Inflammatory macrophage treated with lipopolysaccharide for 4 hours (primary cell): ENCODE measurements around the gene EEFSEC.

Source experiments
- DNase-seq: peaks from one replicate; pipeline ENCODE4 v3.0.0-alpha.2; 2020

EEFSEC gene

DNA sequence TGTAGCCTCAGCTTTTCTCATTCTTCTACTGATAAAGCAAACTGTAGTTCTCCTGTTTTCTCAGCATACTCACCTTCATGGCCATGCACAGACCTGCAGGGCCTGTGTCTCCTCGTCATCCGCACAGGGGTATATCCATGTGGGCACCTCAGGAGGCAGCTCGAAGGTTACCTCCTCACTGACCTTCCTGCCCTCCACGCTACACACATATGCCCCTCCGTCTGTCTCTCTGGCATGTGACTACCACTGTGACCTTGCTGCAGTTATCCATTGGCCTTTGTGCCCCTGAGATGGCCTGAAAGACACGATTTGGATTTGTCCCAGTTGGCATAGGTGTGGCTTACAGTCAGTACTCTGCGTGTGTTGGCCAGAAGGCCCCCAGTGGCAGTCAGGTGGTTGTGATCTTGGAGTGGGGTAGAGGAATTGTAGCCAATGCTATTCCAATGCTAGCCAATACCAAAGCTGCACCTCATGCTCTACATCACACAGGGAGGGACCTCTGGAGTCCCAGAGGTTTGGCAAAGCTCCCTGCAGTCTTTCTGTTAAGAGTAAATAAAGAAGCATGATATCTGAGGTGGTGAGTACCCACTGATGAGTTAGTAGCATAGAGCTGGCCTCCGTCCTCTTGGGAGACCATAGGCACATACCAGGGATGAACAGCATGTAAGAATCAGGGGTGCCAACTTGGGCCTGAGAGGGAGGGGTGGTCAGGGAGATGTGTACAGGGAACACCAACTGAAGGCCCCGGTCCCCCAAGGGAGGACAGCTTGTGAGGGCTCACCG lies 143.4 kb downstream of the EEFSEC start:
- DNase-seq: no peak

DNA sequence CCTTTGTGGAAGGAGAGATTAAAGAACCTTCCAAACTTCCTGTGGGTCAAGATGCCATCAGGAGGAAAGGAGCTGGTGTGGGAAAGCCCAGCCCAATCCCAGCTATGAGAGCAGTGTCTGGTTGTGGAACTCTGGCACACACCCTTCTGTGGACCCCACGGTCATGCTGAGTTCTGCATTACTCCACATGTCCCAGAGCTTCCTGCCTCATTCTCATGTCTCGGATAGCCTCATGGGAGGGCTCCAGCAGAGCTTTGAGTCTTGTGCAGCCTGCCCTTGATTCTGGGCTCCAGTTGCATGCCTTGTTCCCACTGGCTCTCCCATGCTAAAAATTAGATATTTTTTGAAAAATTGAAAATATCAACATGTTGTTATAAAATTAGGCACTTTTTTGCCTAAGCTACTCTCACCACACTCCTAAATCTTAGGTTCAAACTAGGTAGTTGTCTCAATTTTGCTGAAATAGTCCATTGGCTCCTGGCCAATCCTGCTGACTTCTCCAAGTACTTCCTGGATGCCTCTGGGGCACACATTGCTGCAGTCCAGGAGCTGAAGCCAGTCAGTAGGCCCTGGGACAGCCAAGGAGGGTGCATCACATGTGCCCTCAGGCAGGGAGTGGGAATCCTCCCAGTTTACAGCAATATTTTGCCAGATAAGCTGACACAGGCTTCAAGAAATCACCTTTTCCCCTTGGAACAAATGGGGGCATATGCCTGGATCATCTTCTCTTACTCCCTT lies 144.3 kb downstream of the EEFSEC start:
- no peak for DNase-seq

GRCh38 chr3:128301186-128302023 lies 148.1 kb downstream of the EEFSEC start:
- no peak for DNase-seq

DNA sequence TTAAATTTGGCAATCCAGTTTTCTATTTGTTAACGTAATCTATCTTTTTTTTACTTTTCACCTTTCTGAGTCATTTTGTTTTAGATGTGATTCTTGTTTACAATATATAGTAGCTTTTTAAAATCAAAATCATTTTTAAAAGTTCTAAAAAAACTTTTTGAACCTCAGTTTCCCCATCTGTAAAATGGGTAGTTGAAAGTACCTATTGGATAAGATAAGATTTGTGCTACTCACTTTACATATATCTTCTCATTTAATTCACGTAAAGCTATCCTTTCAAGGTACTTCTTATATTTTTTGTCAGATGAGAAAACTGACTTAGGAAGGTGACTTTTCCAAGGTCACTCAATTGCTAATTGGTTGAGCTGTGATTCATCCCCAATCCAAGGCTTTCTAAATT lies 153.2 kb downstream of the EEFSEC start:
- no peak for DNase-seq

GRCh38 chr3:128307029-128307633 lies 153.8 kb downstream of the EEFSEC start:
- DNase-seq: no peak

GRCh38 chr3:128307781-128308469 lies 154.6 kb downstream of the EEFSEC start:
- no peak for DNase-seq

GRCh38 chr3:128309026-128309425 lies 155.7 kb downstream of the EEFSEC start:
- no peak for DNase-seq

DNA sequence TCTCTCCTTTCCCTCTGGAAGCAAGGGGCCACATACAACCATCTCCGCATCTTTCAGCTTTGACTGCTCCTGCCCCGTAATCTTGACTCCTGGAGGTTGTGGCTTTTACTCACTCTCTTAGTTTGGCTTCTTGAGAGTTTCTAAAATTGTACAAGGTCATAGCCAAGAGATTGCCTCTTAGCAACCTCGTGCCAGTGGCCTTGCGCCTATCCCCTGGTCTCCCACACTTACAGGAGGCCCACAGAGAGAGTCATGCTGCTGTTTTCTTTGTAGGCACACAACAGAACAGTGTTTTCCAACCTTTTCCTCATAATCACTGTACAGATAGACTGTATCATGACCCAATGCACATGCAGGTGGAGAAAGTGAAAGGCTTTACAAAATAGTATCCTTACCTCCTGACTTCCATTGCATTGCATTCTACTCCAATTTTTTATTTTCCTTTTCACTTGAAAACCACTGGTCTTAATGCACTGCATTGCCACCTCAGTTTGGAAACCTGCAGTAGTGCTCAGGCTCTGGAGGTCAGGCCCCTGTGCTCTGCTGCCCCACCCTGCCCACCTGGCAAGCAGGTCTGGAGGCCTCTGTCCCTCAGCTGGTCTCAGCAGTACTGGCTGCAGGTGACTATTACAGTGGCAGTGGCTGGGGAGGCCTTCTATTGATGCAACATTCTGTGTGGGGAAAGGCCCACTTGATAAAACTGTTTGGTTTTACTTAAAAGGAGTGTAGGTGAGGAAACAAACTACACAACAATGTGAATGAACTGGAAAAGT lies 157.2 kb downstream of the EEFSEC start:
- no peak for DNase-seq

DNA sequence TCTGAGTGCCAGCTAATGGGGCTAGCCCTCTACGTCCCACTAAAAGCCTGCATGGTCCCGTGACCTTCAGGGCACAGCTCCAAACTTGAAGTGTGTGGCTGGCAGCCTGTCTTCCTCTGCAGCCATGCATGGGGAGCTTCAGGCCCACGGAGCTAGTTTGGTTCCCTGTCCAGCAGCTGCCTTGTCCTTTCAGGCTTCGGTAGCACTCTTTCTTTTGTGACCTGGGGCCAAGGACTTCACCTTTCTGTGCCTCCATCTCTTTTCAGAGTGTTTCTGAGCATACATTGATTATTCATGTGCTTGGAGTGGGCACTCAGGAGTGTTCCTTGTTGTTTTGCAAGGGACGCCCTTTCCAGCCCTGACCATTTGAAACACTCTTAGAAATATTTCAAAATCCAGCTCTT lies 158.2 kb downstream of the EEFSEC start:
- DNase-seq: no peak

DNA sequence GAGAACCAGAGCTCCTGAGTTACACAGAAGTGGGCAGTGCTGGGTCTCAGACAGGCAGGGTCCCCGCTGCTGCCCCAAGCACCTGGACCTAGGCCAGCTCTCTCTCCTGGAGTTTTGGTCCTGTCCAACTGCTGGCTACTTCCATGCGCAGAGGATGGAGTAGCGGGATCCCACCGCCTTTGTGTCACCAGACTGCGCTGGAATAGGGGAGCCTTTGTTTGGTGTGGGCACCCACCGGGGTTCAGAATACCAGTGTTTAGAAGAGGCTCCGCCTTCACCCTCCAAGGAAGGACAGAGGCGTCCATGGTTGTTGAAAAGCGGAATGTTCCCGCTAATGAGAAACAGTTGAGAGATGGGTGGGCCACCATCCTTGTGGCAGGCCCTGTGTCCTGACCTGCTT lies 159.0 kb downstream of the EEFSEC start:
- DNase-seq: no peak

DNA sequence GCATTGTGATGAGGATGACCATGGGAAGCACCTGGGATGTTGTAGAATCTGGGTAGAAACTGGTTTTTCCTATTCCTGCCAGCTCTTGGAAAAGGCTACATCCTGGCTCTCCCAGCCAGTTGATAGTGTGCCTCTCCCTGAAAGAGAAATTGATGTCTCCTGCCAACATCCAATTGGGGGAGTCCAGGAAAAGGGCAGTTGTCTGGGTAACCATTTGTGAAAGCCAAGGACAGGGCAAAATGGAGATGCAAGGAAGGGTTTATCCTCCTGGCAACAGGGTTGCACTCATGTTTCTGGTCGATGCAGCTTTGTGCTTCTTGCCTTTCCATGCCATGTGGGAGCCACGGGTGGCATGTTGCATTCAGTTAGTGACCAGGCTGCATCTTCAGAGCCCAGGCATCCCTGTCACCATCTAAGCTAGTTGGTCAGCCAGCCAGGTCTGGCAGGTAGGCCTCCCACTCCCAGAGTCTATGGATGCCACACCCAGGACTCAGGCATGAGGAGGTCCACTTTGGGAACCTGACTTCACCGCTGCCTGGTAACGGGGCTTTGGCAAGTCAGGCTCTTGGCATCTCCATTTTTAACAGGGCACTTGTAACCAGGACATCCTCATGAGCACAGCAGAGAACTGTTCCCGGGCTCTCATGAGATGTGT lies 159.9 kb downstream of the EEFSEC start:
- DNase-seq: no peak

DNA sequence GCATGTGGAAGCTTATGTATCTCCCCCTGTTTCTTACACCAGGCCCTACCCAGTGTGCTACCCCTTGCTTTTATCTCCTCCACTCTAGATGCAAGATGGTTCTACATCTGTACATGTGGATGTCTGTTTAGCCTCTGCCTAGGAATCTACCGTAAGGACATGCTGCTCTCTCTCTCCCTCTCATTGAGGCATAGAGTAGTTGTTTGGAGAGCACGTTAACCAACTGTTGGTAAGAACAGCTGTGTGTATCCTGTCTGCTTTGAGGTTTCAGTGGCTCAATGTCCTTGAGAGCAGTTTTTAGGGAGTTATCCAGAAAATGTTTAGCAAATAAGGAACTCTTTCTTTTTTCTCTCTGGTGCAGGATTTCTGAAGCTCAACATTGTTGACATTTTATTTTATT lies 160.7 kb downstream of the EEFSEC start:
- DNase-seq: no peak

GRCh38 chr3:128315313-128315712 lies 162.0 kb downstream of the EEFSEC start:
- DNase-seq: no peak

DNA sequence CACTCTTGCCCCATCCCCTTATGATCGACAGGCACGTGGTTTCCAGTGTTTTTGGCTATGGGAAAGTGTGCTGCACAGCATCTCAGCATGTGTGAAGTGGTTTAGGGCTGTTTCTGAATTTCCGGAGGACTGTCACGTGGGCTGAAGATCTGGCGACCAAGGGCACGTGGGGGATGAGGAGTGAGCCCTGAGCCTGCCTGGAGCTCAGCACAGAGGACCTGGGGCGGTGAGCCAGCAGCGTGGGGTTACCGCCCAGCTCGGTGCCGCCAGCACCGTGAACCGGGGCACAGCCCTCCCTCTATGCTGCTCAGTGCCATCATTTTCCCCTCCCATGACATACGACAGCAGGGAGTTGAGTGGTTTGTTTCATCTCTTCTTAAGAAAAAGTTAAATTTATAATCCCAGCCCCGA lies 163.2 kb downstream of the EEFSEC start:
- DNase-seq: no peak

DNA sequence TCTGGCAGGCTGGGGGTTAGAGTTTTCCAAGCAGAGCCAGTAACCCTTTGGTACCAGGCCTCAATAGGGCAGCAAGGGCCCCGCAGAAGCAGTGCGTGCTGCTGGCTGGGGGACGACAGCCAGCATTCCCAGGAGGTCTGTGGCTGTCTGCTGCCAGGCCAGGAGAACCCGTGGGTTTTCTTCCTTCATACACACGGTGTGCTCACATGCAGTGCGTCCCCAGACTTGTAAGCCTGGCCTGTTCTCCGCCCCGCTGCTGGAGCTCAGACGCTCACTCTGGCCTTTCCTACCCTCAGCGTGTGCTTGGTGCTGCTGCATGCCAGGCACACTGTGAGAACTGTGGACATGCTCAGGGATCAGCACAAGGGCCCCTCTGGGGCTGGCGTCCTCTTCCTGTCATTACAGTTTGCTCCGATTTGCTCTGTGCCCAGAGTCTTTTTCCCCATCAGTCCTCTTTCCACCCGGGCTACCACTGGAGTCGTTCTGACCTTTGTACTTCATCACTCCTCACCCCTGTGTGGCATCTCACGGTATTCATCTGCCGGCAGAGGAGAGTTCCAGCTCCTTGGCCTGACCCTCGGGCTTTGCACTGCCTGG lies 163.9 kb downstream of the EEFSEC start:
- DNase-seq: no peak

- no peak for DNase-seq
Measured at GRCh38 chr3:128317698-128318231, 164.5 kb downstream of the EEFSEC start.

- DNase-seq: no peak
Measured at GRCh38 chr3:128318275-128318941, 165.1 kb downstream of the EEFSEC start.

GRCh38 chr3:128319107-128319506 lies 165.8 kb downstream of the EEFSEC start:
- no peak for DNase-seq

DNA sequence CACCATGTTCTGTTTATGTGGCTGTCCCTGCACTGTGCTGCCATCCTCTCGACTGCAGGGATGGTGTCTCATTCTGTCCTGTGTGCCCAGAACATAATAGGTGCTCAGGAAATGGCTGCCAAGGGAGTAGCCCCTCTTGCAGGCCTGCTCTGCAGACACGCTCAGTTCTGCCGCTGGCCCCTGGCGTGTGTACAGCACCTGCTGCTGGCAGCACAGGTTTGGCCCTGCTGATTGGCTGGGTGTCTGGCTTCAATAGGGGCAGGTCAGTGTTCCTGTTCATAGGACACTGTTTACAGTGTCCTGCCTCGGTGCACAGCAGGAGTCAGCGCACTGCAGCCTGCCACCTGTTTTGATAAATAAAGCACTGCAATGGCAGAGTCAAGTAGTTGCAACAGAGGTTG lies 166.5 kb downstream of the EEFSEC start:
- DNase-seq: no peak
